ENCODE data around the gene ZNF264. TPM values are rescaled to one million over a fixed set of nuclear protein-coding genes. Genes with fewer than 3 reads are reported as not detected.

ZNF264 gene
- total RNA-seq = 19.5 and 27.7 TPM in 2 replicates

GRCh38 chr19:57191141-57192076 is at the start of gene ZNF264:
Gene ZNF264, plus strand, starts transcription at chr19:57191500. Its CDS starts 414 bp downstream, at chr19:57191914.

GRCh38 chr19:57167385-57167784 is 23.9 kb upstream of the ZNF264 start, which contains the start of gene DUXA:
Gene DUXA, minus strand, starts transcription at chr19:57167485. Its CDS starts 42 bp downstream, at chr19:57167443.

GRCh38 chr19:57240311-57241090 is 49.2 kb downstream of the ZNF264 start, which contains the start of gene ZNF805:
Gene ZNF805, plus strand, starts transcription at chr19:57240632. Its CDS starts 260 bp downstream, at chr19:57240892.

Other genes starting within 250 kb of the ZNF264 start
- gene USP29, start 71.5 kb upstream of the ZNF264 start, total RNA-seq = not detected in 2 replicates
- gene ZIM3, start 46.3 kb upstream of the ZNF264 start, total RNA-seq = not detected in 2 replicates
- gene DUXA, start 24.0 kb upstream of the ZNF264 start, total RNA-seq = not detected in 2 replicates
- gene AURKC, start 39.5 kb downstream of the ZNF264 start, total RNA-seq = 0.37 and 1.00 TPM in 2 replicates
- 23.5 and 35.5 TPM in 2 replicates for gene ZNF805, start 49.1 kb downstream of the ZNF264 start, total RNA-seq
- gene ZNF460, start 89.0 kb downstream of the ZNF264 start, total RNA-seq = 69.1 and 78.3 TPM in 2 replicates
- 9.1 and 10.1 TPM in 2 replicates for gene ZNF543, start 129.0 kb downstream of the ZNF264 start, total RNA-seq
- gene ZNF304, start 159.8 kb downstream of the ZNF264 start, total RNA-seq = 9.4 and 10.7 TPM in 2 replicates
- 9.8 and 13.2 TPM in 2 replicates for gene TRAPPC2B, start 172.1 kb downstream of the ZNF264 start, total RNA-seq
- 4.6 and 5.2 TPM in 2 replicates for gene ZNF547, start 172.1 kb downstream of the ZNF264 start, total RNA-seq
- gene ZNF548, start 198.4 kb downstream of the ZNF264 start, total RNA-seq = 21.5 and 25.4 TPM in 2 replicates
- 10.4 and 11.5 TPM in 2 replicates for gene ZNF17, start 219.7 kb downstream of the ZNF264 start, total RNA-seq
- 6.8 and 8.9 TPM in 2 replicates for gene ZNF749, start 243.8 kb downstream of the ZNF264 start, total RNA-seq